Endothelial cell of umbilical vein (primary cell): ENCODE data around the gene ZSCAN2. TPM values are rescaled to one million over a fixed set of nuclear protein-coding genes. Genes with fewer than 3 reads are reported as not detected.

Source experiments
- BruUV-seq: library from RNA; stranded (reverse); fragments of 400-500 nt; replicated peaks from 2 replicates; lab custom pipeline; 2021; lab: Mats Ljungman, UMichigan
- CTCF ChIA-PET: fragments of 300-600, 350-600 bp; sonication (Branson Sonifier 250); formaldehyde crosslinking; loops from one replicate; lab custom pipeline; 2021; ENCODE audit warnings: antibody characterized with exemption, inconsistent platforms; lab: Charles Lee
- POLR2A ChIA-PET: fragments of 300-600, 350-600 bp; sonication (Branson Sonifier 250); formaldehyde crosslinking; loops from one replicate; lab custom pipeline; 2021; ENCODE audit warnings: antibody characterized with exemption, inconsistent platforms; lab: Charles Lee
- DNase-seq: peaks from one replicate; pipeline ENCODE4 v3.0.0-alpha.2; 2011; ENCODE audit warnings: low read depth, low spot score
- FAIRE-seq: peaks from 2 replicates; lab custom pipeline; 2011; peaks lifted over from hg19 to GRCh38; lab: Jason Lieb, UNC
- H2AFZ ChIP-seq: 2 replicates; pipeline ENCODE4 v1.6.0; 2012; ENCODE audit warnings: low read depth, low read length, control low read depth, inconsistent platforms
- H3K27ac ChIP-seq: 2 replicates; pipeline ENCODE4 v1.5.1; 2011; ENCODE audit warnings: low read depth, mild to moderate bottlenecking, control low read depth, low read length, moderate library complexity; ENCODE audit not compliant: insufficient read depth
- H3K27me3 ChIP-seq, 2 experiments: 2 replicates each; pipeline versions ENCODE4 v1.6.0 to v1.6.1; 2011; ENCODE audit warnings: low read length in 2 of 2, mixed read lengths in 1 of 2; ENCODE audit not compliant: control insufficient read depth in 2 of 2, insufficient read depth in 2 of 2
- H3K36me3 ChIP-seq, 2 experiments: 2 replicates in 1 of 2; 3 replicates in 1 of 2; pipeline ENCODE4 v1.5.1; 2011; ENCODE audit warnings: low read length in 2 of 2, mild to moderate bottlenecking in 1 of 2, moderate library complexity in 1 of 2; ENCODE audit not compliant: control insufficient read depth in 2 of 2, insufficient read depth in 2 of 2; ENCODE audit errors: extremely low read depth in 1 of 2
- H3K4me1 ChIP-seq: 3 replicates; pipeline ENCODE4 v1.5.1; 2011; ENCODE audit warnings: mild to moderate bottlenecking, low read length; ENCODE audit not compliant: control insufficient read depth, insufficient read depth; ENCODE audit errors: extremely low read depth
- H3K4me2 ChIP-seq: 2 replicates; pipeline ENCODE4 v1.6.1; 2011; ENCODE audit warnings: low read length, control low read depth, mixed read lengths; ENCODE audit not compliant: insufficient read depth
- H3K4me3 ChIP-seq, 3 experiments: fragments of 200-600 bp in 1 of 3; sonication (generic), shearing (Covaris generic) in 1 of 3; replicated peaks in 1 of 3; 2 replicates each; pipeline ENCODE4 v1.5.1; 2011 to 2016; ENCODE audit warnings: control low read depth in 3 of 3, low read length in 3 of 3, mild to moderate bottlenecking in 2 of 3, inconsistent platforms in 1 of 3, low read depth in 1 of 3, moderate library complexity in 1 of 3; ENCODE audit not compliant: insufficient read depth in 1 of 3
- H3K79me2 ChIP-seq: 2 replicates; pipeline ENCODE4 v1.6.0; 2012; ENCODE audit warnings: low read length, inconsistent platforms; ENCODE audit not compliant: control insufficient read depth, insufficient read depth
- H3K9ac ChIP-seq: replicated peaks from 2 replicates; pipeline ENCODE3; 2011; ENCODE audit warnings: low read length, control low read depth; ENCODE audit not compliant: insufficient read depth; ENCODE audit errors: extremely low read depth
- H3K9me1 ChIP-seq: replicated peaks from 3 replicates; pipeline ENCODE4 v1.6.0; 2011; ENCODE audit warnings: mild to moderate bottlenecking, low read length; ENCODE audit not compliant: control insufficient read depth, insufficient read depth; ENCODE audit errors: extremely low read depth
- H3K9me3 ChIP-seq: replicated peaks from 2 replicates; pipeline ENCODE4 v1.5.1; 2012; ENCODE audit warnings: low read length, inconsistent platforms; ENCODE audit not compliant: control insufficient read depth, insufficient read depth
- H4K20me1 ChIP-seq: replicated peaks from 2 replicates; pipeline ENCODE3; 2011; ENCODE audit warnings: mild to moderate bottlenecking, low read length; ENCODE audit not compliant: control insufficient read depth, insufficient read depth; ENCODE audit errors: extremely low read depth
- EZH2 ChIP-seq: IDR thresholded peaks from 2 replicates; pipeline ENCODE4 v1.6.1; 2012; ENCODE audit warnings: borderline replicate concordance, low read depth, mild to moderate bottlenecking, moderate library complexity, low read length, inconsistent platforms; ENCODE audit not compliant: severe bottlenecking
- FOS ChIP-seq: IDR thresholded peaks from 2 replicates; pipeline ENCODE4 v1.6.1; 2011; ENCODE audit warnings: mild to moderate bottlenecking, low read length, moderate library complexity, borderline replicate concordance; ENCODE audit not compliant: insufficient read depth
- GATA2 ChIP-seq: IDR thresholded peaks from 2 replicates; pipeline ENCODE4 v1.7.0; 2011; ENCODE audit warnings: low read depth, mild to moderate bottlenecking, moderate library complexity, mixed read lengths, low read length; ENCODE audit not compliant: insufficient read length, insufficient read depth
- JUN ChIP-seq: IDR thresholded peaks from 2 replicates; pipeline ENCODE4 v1.6.1; 2011; ENCODE audit warnings: borderline replicate concordance, low read depth; ENCODE audit not compliant: insufficient read length, insufficient read depth
- MYC ChIP-seq: IDR thresholded peaks from one replicate; pipeline ENCODE4 v1.6.1; 2011; ENCODE audit warnings: mild to moderate bottlenecking, low read depth, low read length
- POLR2A ChIP-seq: IDR thresholded peaks from 2 replicates; pipeline ENCODE4 v1.6.1; 2012; ENCODE audit warnings: low read depth, mild to moderate bottlenecking, control low read depth, low read length
- POLR2AphosphoS5 ChIP-seq: IDR thresholded peaks from 2 replicates; pipeline ENCODE4 v1.6.1; 2012; ENCODE audit warnings: low read depth, mild to moderate bottlenecking, control low read depth, low read length, moderate library complexity; ENCODE audit not compliant: insufficient read depth
- dilution Hi-C: fragments of 300-500 bp; cut with MboI; formaldehyde crosslinking; loops from one replicate; pipeline ENCODE4 v1.15.0; 2019; ENCODE audit warnings: low sequenced_read_pairs; ENCODE audit not compliant: extremely low pct_ligation_motif_present
- intact Hi-C: fragments of 100-400 bp; cut with micrococcal nuclease; formaldehyde crosslinking; loops from one replicate; pipeline ENCODE4 v1.10.0; 2022
- polyA plus RNA-seq, 4 experiments: library from polyadenylated mRNA; depleted of rRNA in 3 of 4; stranded (reverse) in 3 of 4; unstranded in 1 of 4; fragments of >200 nt; gene quantifications; 2 replicates each; pipeline versions ENCODE4 v1.2.1 to v1.2.3, GENCODE V29; 2011 to 2012; ENCODE audit warnings: missing spikeins in 1 of 4
- total RNA-seq: library from RNA; stranded (reverse); gene quantifications from 2 replicates; pipeline ENCODE4 v1.2.3, GENCODE V29; 2021
- TF ChIP-seq, protein P1 (sequence below), 2 donors: IDR thresholded peaks; 1 replicate in 1 of 2; 2 replicates in 1 of 2; pipeline ENCODE4 v1.5.1; 2011; ENCODE audit warnings: low read length in 2 of 2, mild to moderate bottlenecking in 2 of 2, moderate library complexity in 2 of 2, control low read depth in 1 of 2, inconsistent platforms in 1 of 2, low read depth in 1 of 2; ENCODE audit not compliant: insufficient read depth in 1 of 2; ENCODE audit errors: extremely low read depth in 1 of 2
- TF ChIP-seq, protein P2 (sequence below): IDR thresholded peaks from 2 replicates; pipeline ENCODE4 v1.6.1; 2011; ENCODE audit not compliant: insufficient read depth, insufficient read length

ZSCAN2 gene
- total and polyA plus RNA-seq, 2 donors (not counting 3 experiments of a cell fraction or from before 2014, with no cell fraction given), result 12.9 to 13.5 TPM

DNA sequence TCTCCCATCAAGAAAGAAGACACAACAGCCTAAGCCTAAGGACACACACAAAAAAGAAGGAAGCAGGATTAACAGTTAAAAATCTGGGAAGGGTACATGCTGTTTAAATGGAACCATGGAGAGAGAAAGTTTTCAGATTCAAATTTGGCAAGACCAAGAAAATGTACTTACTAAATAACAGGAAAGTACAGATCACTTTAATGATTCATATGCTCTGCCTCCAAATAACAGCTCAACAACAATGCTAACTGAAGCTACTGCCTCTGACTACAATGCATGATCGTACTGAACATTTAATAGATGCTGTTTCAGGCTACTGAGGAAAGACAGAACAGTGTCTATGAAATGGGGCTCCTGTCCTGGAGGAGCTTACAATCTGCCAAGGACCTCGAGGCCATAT lies 65.6 kb downstream of the ZSCAN2 start:
- CTCF ChIA-PET, result interaction anchor here (0.7 to 1.3 kb wide), 3 partner anchors 9 to 262 kb away, joined by 3 to 6 read pairs (median 3); partner anchors contain the start of gene WDR73
- TF ChIP-seq MYC, result no peak
- TF ChIP-seq GATA2, result no peak
- no peak for TF ChIP-seq EZH2
- TF ChIP-seq, protein P1, sequence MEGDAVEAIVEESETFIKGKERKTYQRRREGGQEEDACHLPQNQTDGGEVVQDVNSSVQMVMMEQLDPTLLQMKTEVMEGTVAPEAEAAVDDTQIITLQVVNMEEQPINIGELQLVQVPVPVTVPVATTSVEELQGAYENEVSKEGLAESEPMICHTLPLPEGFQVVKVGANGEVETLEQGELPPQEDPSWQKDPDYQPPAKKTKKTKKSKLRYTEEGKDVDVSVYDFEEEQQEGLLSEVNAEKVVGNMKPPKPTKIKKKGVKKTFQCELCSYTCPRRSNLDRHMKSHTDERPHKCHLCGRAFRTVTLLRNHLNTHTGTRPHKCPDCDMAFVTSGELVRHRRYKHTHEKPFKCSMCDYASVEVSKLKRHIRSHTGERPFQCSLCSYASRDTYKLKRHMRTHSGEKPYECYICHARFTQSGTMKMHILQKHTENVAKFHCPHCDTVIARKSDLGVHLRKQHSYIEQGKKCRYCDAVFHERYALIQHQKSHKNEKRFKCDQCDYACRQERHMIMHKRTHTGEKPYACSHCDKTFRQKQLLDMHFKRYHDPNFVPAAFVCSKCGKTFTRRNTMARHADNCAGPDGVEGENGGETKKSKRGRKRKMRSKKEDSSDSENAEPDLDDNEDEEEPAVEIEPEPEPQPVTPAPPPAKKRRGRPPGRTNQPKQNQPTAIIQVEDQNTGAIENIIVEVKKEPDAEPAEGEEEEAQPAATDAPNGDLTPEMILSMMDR (IDR thresholded peaks at IDR 0.05; ENCODE audit: extremely low read depth in 1 of 2, insufficient read depth in 1 of 2, low read depth in 1 of 2, low read length in 2 of 2), result no peak
- TF ChIP-seq, protein P2, sequence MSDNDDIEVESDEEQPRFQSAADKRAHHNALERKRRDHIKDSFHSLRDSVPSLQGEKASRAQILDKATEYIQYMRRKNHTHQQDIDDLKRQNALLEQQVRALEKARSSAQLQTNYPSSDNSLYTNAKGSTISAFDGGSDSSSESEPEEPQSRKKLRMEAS, result no peak
- TF ChIP-seq FOS, result no peak
- no peak for TF ChIP-seq JUN
- no peak for TF ChIP-seq POLR2A
- TF ChIP-seq POLR2AphosphoS5, result no peak

More for the DNA sequence above, 65.6 kb downstream of the ZSCAN2 start:
- no peak overlapping the region for H3K27ac ChIP-seq
- intact Hi-C loops, result no loop called here
- no peaks in the 10 kb centered on the region for H4K20me1 ChIP-seq
- H2AFZ ChIP-seq, result no peak overlapping the region
- FAIRE-seq (no peak), DNase-seq (peak; percentile 40)
- H3K79me2 ChIP-seq, result no peaks in the 10 kb centered on the region
- H3K4me2 ChIP-seq, result no peak overlapping the region
- no peaks in the 10 kb centered on the region for H3K9me1 ChIP-seq
- POLR2A ChIA-PET, result no interaction called here
- H3K9ac ChIP-seq, result no peak overlapping the region
- peaks cover 9 to 11% of the 10 kb centered on the region in 2 experiments for H3K36me3 ChIP-seq
- no peak overlapping the region for H3K4me3 ChIP-seq
- dilution Hi-C loops, result no loop called here
- no TSS peak for BruUV-seq
- no peaks in the 10 kb centered on the region for H3K27me3 ChIP-seq
- peaks cover 3% of the 10 kb centered on the region for H3K4me1 ChIP-seq
- no peaks in the 10 kb centered on the region for H3K9me3 ChIP-seq
